Adrenal gland (tissue), 5 donors: ENCODE data around the gene CADPS.

Experiments
- POLR2A ChIP-seq, 2 donors: fragments of 450-650 bp; IDR thresholded peaks; one replicate each; pipeline ENCODE4 v1.6.1; 2017; ENCODE audit warnings: antibody characterized with exemption in 2 of 2, mild to moderate bottlenecking in 2 of 2, moderate library complexity in 1 of 2
- TF ChIP-seq, protein P1 (sequence below), 6 experiments: fragments of 450-650 bp in 4 of 6; fragments of 200-600 bp in 2 of 6; sonication (generic) in 1 of 6; IDR thresholded peaks; 1 replicate in 5 of 6; 2 replicates in 1 of 6; pipeline versions ENCODE4 v1.5.1 to v1.8.0; 2016 to 2021; ENCODE audit warnings: antibody characterized with exemption in 6 of 6, mild to moderate bottlenecking in 2 of 6, moderate library complexity in 1 of 6
- donor health status: DM: no; HTN: no; CAD: no.

DNA sequence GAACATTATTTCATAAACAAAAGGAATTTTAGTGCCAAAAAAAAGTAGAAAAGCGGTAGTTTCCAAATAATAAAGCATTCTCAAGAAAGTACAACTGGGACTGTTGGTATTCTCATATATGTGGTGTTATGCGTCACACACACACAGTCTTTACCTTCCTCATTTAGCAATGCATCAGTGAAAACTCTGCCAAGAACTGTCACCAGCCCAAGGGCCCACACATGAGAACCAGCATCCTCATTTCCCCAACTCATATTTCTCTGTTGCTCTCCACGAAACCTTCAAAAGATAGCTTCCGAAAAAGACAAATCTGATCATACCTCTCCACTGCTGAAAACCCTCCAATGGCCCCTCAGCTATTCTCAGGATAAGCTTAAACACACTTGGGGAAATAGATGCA is 150.7 kb downstream of the CADPS start:
- TF ChIP-seq, protein P1, sequence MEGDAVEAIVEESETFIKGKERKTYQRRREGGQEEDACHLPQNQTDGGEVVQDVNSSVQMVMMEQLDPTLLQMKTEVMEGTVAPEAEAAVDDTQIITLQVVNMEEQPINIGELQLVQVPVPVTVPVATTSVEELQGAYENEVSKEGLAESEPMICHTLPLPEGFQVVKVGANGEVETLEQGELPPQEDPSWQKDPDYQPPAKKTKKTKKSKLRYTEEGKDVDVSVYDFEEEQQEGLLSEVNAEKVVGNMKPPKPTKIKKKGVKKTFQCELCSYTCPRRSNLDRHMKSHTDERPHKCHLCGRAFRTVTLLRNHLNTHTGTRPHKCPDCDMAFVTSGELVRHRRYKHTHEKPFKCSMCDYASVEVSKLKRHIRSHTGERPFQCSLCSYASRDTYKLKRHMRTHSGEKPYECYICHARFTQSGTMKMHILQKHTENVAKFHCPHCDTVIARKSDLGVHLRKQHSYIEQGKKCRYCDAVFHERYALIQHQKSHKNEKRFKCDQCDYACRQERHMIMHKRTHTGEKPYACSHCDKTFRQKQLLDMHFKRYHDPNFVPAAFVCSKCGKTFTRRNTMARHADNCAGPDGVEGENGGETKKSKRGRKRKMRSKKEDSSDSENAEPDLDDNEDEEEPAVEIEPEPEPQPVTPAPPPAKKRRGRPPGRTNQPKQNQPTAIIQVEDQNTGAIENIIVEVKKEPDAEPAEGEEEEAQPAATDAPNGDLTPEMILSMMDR (IDR thresholded peaks at IDR 0.05): no peak
- no peak for TF ChIP-seq POLR2A (IDR thresholded peaks at IDR 0.05)
